8988T (cell line): ENCODE measurements around the gene TEX19.
A peak's percentile ranks its signal among the peaks of the same experiment; 100 is the strongest.
"Not testable (repeated sequence)": the region's sequence is repeated elsewhere in the genome, so short reads cannot be mapped to it uniquely, and the experiment has no call there.

Experiments used
- DNase-seq: peaks from one replicate; pipeline ENCODE4 v3.0.0; 2011

Gene TEX19

DNA sequence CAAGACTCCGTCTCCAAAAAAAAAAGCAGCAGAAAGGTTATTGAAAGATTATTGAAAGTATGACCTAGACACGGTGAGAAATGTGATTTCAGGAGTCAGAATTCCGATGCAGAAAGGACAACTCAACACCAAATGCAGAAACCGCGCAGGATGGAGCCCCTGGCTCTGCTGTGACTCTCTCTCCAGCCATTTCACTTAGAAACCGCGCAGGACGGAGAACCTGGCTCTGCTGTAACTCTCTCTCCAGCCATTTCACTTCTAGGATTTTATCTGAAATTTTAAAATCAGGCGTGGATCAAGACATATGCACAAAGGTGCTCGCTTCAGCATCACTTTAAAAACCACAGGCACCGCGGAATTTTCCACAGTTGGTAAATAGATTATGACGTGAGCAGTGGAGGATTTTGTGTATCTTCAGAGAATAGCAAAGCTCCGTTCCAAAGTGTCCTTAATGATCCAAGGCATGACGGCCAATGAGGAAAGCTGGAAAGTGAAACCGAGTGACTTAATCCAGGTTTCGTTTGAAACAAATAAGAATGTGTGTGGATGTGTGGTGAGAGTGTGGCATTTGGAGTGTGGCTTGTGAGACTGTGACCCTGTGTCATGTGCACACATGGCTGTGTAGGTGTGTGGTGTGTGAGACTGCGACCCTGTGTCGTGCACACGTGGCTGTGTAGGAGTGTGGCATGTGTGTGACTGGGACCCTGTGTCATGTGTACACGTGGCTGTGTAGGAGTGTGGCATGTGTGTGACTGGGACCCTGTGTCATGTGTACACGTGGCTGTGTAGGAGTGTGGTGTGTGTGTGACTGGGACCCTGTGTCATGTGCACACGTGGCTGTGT is 22.0 kb downstream of the TEX19 start:
- DNase-seq = no peak

- DNase-seq = not testable (repeated sequence)
These were observed 22.6 kb downstream of the TEX19 start for GRCh38 chr17:82381703-82382009.

GRCh38 chr17:82382220-82382932 is 23.3 kb downstream of the TEX19 start:
- DNase-seq = not testable (repeated sequence)

- no peak for DNase-seq
These were observed 23.8 kb downstream of the TEX19 start for GRCh38 chr17:82382933-82383255.

DNA sequence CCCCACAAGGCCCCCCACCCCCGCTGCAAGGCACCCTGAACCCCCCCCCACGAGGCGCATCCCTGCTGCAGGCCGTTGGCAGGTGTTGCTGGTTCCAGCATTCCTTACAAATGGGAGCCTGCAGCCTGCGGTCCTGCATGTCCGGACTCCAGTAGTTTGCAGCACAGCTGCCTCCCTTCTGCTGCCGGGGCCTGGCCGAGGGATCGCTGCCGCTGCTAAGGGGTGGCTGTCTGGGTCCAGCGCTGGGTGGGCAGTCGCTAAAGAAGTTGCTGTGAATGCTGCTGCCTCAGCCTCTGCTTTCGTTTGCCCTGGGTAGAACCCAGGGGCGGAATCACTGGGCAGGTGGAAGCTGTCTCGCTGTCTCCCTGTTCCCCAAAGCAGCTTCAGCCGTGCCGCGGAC is 24.4 kb downstream of the TEX19 start:
- no peak for DNase-seq

GRCh38 chr17:82384051-82384729 is 25.1 kb downstream of the TEX19 start:
- no peak for DNase-seq

DNA sequence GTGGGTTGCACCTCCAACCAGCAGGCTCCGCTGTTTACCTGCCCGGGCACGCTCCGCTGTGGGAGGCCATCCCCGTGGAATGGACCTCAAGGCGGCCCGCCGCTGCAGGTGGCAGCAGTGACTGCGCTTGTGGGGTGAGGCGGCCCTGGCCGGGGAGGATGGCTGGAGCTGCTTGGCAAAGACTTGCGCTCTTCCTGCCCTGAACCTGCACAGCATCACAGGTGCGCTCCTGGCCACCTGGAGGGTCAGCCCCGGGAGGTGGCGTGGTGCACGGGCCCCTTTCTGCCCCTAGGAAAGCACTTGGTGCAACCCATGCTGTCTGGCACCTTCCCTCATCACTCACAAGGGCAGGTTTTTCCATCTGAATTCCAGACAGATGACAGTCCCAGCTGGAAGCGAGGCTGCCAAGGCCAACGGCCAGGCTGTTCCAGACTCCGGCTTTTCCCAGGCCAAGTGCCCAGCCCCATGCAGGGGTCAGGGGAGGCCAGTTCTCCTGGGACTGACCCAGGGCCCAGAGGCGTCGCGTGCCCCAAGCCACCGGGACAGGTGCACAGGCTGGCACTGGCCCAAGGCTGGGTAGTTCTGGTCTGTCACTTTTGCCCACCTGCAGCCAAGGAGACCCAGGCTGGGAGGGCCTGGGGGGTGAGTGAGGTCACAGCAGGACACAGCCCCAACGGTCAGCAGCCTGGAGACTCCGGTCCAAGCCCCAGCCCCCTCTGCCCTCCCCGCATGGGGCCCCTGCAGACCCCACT is 25.9 kb downstream of the TEX19 start:
- DNase-seq = peak; percentile 60

DNA sequence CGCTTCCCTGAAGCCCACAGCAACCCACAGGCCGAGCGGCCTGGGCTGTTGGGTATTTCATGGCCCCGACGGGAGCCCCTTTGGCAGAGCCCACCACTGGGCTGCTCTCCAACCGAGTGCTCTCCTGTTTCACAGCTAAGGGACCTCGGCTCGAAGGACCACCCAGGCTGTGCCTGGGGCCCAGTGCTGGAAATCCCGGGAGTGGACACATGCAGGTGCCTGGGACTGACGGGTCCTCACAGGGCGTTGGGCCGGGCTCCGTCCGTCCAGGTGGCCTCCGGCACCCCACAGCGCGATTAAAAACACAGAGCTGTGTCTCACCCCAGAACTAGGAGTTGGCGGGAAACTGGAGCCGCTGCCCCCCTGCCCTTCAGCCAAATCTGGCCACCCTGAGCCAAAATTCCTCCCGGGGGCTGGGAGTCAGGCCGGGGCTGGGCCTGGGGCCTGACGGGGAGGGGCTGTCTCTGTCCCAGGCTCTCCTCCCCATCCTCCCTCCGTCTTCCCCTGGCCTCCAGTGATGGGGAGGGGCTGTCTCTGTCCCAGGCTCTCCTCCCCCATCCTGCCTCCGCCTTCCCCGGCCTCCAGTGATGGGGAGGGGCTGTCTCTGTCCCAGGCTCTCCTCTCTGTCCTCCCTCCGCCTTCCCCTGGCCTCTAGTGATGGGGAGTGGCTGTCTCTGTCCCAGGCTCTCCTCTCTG is 26.7 kb downstream of the TEX19 start:
- DNase-seq = no peak

DNA sequence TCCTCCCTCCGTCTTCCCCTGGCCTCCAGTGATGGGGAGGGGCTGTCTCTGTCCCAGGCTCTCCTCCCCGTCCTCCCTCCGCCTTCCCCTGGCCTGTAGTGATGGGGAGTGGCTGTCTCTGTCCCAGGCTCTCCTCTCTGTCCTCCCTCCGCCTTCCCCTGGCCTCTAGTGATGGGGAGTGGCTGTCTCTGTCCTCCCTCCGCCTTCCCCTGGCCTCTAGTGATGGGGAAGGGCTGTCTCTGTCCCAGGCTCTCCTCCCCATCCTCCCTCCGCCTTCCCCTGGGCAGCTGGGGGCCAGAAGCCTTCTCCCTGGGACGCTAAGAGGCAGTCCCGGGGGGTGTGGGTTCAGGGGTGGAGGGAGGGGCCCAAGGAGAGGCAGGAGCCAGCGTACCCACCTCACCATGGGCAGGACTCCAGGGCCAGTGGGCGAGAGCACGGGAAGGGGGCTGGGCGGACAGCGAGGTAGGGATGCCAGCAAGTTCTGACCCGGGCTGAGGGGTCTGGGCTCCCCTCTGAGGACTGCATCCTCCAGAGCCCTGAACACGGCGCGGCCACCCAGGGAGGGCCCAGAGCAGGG is 27.3 kb downstream of the TEX19 start:
- DNase-seq = no peak

- no peak for DNase-seq
These were observed 28.0 kb downstream of the TEX19 start for GRCh38 chr17:82386881-82387704.

GRCh38 chr17:82387705-82388106 is 28.7 kb downstream of the TEX19 start:
- DNase-seq = no peak

- no peak for DNase-seq
These were observed 29.3 kb downstream of the TEX19 start for GRCh38 chr17:82388223-82388921.

- DNase-seq = no peak
These were observed 29.9 kb downstream of the TEX19 start for GRCh38 chr17:82388922-82389283.

GRCh38 chr17:82389379-82389778 is 30.3 kb downstream of the TEX19 start:
- DNase-seq = no peak

DNA sequence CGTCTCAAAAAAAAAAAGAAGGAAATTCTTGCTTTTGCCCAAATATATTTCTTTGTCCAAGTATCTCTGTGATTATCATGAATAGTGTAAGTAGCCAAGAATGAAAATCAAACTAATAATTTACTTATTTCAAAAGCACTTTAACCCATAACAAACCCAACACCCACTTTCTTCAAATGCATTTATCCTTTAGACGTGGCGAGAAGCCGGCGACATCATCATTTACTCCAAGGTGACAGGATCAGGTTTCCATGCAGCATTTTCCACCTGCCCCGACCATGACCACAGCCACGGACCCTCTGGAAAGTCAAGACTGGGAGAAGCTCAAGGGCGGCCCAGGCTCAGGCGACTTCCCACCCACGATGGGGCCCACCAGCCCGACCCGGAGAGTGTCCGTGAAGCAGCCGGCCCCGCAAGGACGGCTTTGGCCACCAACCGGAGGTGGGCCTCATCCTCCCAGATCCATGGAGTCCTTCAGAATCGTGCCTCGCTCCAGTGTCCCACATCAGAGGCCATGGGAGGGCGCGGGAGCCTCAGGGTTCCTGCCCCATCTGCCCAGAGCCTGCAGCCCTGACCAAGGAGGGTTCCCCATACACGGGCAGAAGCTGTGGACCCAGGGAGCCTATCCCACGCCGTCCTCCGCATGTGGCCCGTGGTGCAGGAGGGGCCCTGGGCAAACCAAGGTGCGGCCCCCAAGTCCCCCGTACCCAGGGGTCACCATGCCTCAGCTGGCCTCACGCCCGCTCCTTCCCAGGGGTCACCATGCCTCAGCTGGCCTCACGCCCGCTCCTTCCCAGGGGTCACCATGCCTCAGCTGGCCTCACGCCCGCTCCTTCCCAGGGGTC is 31.2 kb downstream of the TEX19 start:
- no peak for DNase-seq

GRCh38 chr17:82390860-82391435 is 31.9 kb downstream of the TEX19 start:
- no peak for DNase-seq

GRCh38 chr17:82391496-82392066 is 32.5 kb downstream of the TEX19 start:
- DNase-seq = no peak

- no peak for DNase-seq
These were observed 33.3 kb downstream of the TEX19 start for GRCh38 chr17:82392209-82392920.
